ENCODE data around the gene DLGAP4.

DLGAP4 gene

DNA sequence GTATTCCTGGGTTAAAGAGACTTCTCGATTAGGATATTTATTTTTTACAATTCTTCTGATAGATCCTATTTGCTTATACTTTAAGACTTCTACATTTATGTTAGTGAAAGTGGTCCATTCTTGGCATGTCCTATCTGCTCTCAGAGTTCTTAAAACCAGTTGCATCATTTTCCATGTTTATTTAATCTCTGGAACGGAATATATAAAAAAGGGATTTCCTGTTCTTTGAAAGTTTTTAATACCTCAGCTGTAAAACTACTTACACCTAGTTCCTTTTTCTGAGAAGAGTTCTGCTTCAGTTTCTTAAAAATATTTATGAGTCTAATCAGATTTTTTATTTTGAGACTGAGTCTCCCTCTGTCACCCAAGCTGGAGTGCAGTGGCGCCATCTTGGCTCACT, 217.2 kb downstream of the DLGAP4 start:
- no peak for TF ChIP-seq TAF1 (IDR thresholded peaks at IDR 0.05; ENCODE audit: borderline replicate concordance, low read depth, low read length)
- TF ChIP-seq POLR2A (IDR thresholded peaks at IDR 0.05; ENCODE audit: low read depth, low read length) = no peak
- no peak for TF ChIP-seq POLR2AphosphoS5 (IDR thresholded peaks at IDR 0.05; ENCODE audit: low read depth, low read length)
- no peak for DNase-seq (ENCODE audit: insufficient read length)
- no peak for FAIRE-seq

DNA sequence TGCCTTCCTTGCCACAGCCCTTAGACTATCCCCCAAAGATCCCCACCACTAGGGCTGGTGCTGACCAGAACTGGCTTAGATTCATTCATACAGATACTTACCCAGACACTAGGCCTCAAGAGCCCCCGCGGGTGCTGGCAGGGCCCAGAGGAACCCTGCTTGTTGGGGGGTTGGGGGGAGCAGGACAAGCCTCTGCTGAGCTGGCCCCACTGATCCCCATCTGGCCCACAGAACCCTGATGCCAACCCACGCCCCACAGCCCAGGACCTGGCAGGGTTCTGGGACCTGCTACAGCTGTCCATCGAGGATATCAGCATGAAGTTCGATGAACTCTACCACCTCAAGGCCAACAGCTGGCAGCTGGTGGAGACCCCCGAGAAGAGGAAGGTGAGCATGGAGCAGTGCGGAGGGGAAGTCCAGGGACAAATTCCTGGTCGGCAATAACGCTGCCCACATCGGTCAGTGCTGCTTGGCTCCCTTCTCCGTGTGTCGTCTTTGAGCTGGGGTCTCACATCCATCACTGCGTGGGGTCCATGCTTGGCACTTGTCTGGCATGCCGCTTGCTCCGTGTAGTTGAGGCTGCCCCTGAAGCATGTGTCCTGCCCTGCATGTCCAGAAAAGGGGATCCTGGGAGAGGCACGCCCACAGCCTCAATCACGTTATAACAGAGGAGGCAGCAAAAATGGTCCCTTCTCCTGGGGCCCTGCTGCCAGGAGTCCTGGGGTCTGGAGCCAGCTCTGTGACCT, 219.7 kb downstream of the DLGAP4 start:
- FAIRE-seq = no peak
- TF ChIP-seq POLR2AphosphoS5 (IDR thresholded peaks at IDR 0.05; ENCODE audit: low read depth, low read length) = no peak
- no peak for TF ChIP-seq TAF1 (IDR thresholded peaks at IDR 0.05; ENCODE audit: borderline replicate concordance, low read depth, low read length)
- TF ChIP-seq POLR2A (IDR thresholded peaks at IDR 0.05; ENCODE audit: low read depth, low read length) = no peak

DNA sequence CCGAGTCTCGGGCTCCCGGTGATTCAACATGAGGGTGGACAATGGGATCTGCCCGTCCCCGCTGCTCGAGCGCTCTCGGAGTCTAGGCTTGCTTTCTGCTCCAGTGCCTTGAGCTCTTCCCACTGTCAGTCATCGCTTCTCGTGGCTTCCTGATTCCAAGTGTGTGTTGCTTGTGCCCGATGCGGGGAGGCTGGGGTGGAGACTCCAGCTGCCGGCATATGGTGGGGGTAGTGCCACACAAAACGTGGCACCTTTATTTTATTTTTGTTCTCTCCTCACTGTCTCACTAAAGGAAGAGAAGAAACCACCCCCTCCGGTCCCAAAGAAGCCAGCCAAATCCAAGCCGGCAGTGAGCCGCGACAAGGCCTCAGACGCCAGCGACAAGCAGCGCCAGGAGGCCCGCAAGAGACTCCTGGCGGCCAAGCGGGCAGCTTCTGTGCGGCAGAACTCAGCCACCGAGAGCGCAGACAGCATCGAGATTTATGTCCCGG, 220.4 kb downstream of the DLGAP4 start:
- FAIRE-seq = no peak
- no peak for DNase-seq (ENCODE audit: insufficient read length)
- no peak for TF ChIP-seq POLR2A (IDR thresholded peaks at IDR 0.05; ENCODE audit: low read depth, low read length)
- TF ChIP-seq POLR2AphosphoS5 (IDR thresholded peaks at IDR 0.05; ENCODE audit: low read depth, low read length) = no peak
- no peak for TF ChIP-seq TAF1 (IDR thresholded peaks at IDR 0.05; ENCODE audit: borderline replicate concordance, low read depth, low read length)

More for the DNA sequence above, 219.7 kb downstream of the DLGAP4 start:
- no peak for DNase-seq (ENCODE audit: insufficient read length)

DNA sequence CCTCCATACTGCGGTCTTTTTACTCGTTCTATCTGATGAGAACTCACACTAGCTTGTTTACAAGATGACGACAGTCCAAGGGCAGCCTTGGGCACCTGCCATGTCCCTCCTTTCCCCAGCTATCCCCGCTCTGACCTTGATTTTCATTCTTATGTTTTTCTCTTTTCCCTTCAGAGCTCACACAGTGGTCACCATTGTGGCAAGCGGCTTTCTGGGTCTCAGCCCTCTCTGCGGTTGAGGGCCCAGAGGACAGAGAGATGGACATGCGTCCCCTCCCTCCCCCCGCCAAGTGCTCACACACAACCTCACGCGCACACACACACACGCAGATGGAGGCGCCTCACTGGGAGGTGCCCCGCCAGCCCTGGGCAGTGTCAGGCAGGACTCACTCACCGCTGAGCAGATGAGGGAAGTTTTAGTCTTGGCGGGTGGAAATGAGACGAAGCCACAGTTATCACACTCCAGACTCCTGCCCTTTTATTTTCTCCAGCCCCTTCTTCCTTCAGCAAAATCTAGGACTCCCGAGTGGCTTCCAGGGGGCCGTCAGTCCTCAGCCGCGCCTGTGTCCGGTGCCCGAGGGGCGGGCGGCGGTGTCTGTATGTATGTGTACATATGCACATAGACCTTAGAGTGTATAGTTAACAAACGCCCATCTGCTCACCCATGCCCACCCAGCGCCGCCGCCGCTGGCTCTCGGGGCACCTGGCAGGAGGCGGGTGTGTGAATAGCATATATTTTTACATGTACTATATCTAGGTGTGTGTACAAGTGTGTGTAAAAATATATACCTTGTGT, 221.4 kb downstream of the DLGAP4 start:
- no peak for TF ChIP-seq TAF1 (IDR thresholded peaks at IDR 0.05; ENCODE audit: borderline replicate concordance, low read depth, low read length)
- no peak for TF ChIP-seq POLR2AphosphoS5 (IDR thresholded peaks at IDR 0.05; ENCODE audit: low read depth, low read length)
- TF ChIP-seq POLR2A (IDR thresholded peaks at IDR 0.05; ENCODE audit: low read depth, low read length) = no peak
- no peak for DNase-seq (ENCODE audit: insufficient read length)
- no peak for FAIRE-seq

DNA sequence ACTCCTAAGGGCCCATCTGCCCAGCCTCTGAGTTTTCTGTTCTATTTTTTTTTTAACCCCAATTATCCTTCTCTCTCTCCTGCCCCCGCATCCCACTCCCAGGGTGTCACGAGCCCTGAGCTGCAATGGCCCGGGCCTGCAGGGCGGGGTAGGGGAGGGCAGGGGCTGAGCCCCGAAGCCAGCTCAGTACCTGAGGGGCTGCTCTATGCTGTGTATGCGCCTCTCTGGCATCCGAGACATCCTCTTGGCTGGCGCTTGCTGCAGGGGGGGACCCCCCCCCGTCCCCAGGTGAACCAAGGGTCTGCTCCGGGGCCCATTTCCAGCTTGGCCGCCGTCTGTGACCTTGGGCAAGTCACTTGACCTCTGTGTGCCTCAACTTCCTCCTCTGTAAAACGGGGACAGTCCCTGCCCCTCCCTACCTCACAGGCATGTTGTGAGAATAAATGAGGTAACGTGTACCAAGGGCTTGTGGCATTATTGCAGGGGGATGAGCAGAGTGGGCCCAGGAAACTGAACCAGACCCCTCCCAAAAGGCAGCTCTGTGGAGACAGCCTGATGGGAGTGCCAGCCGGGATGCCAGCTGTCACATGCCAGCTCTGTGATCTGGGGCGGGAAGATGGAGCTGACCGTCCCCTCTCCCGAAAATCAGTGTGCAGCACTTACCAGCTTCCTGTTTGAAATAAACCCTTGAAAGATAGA, 222.2 kb downstream of the DLGAP4 start:
- DNase-seq (ENCODE audit: insufficient read length) (no peak), FAIRE-seq (no peak)
- TF ChIP-seq POLR2AphosphoS5 (IDR thresholded peaks at IDR 0.05; ENCODE audit: low read depth, low read length) = no peak

DNA sequence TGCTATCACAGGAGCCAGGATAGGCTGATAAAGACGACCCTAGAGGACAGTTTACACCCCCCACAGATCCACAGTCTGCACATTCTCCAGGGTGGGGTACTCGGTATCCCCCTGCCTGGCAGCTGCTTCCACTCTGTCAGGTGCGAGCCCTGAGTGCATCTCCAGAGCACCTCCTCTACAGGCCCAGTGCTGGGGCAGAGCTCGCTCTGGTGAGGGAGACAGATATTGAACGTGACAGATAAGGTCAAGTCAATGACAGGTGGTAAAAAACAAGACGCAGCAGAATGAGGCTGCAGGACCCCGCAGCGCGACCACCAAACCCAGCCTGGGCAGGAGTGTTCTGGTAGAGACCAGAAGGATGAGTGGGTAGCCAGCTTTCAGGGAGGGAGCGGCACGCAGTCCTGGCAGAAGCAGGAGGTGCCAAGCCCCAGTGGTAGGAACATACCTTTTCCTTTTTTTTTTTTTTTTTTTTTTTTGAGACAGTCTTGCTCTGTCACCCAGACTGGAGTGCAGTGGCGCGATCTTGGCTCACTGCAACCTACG, 222.8 kb downstream of the DLGAP4 start:
- FAIRE-seq = no peak
- no peak for DNase-seq (ENCODE audit: insufficient read length)
- TF ChIP-seq TAF1 (IDR thresholded peaks at IDR 0.05; ENCODE audit: borderline replicate concordance, low read depth, low read length) (no peak), POLR2A (IDR thresholded peaks at IDR 0.05; ENCODE audit: low read depth, low read length) (no peak), POLR2AphosphoS5 (IDR thresholded peaks at IDR 0.05; ENCODE audit: low read depth, low read length) (no peak)

DNA sequence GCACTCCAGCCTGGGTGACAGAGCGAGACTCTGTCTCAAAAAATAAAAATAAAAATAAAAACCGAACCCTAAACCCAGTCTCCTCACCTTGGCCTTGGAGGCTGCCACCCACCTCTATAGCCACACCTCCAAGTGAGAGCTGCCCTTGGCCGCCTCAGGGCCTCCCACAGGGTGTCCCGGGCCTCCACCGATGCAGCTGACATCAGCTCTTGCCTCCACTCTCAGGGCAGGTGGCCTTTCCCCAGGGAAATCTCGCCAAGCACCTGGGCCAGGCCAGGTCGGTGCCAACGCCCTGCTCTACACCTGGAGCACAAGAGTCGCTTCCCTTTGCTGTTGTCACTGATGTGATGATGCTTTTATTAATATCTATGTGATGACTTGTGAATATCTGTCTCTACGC, 226.2 kb downstream of the DLGAP4 start:
- no peak for DNase-seq (ENCODE audit: insufficient read length)
- no peak for TF ChIP-seq POLR2A (IDR thresholded peaks at IDR 0.05; ENCODE audit: low read depth, low read length)
- no peak for TF ChIP-seq TAF1 (IDR thresholded peaks at IDR 0.05; ENCODE audit: borderline replicate concordance, low read depth, low read length)
- TF ChIP-seq POLR2AphosphoS5 (IDR thresholded peaks at IDR 0.05; ENCODE audit: low read depth, low read length) = no peak
- FAIRE-seq = no peak

DNA sequence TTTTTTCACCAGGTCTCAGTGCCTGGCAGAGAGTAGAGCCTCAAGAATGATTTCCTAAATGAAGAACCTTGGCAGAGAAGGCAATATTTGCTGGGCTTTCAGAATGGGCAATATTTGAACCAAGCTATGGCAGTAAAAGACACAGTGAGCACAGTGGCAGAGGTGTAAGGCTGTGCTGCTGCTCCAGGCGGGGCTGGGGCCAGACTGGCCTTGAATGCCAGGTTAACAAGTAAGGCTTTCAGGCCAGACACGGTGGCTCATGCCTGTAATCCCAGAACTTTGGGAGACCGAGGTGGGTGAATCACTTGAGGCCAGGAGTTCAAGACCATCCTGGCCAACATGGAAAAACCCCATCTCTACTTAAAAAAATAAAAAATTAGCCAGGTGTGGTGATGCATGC, 226.7 kb downstream of the DLGAP4 start:
- FAIRE-seq (no peak), DNase-seq (ENCODE audit: insufficient read length) (no peak)
- TF ChIP-seq TAF1 (IDR thresholded peaks at IDR 0.05; ENCODE audit: borderline replicate concordance, low read depth, low read length) (no peak), POLR2A (IDR thresholded peaks at IDR 0.05; ENCODE audit: low read depth, low read length) (no peak)

DNA sequence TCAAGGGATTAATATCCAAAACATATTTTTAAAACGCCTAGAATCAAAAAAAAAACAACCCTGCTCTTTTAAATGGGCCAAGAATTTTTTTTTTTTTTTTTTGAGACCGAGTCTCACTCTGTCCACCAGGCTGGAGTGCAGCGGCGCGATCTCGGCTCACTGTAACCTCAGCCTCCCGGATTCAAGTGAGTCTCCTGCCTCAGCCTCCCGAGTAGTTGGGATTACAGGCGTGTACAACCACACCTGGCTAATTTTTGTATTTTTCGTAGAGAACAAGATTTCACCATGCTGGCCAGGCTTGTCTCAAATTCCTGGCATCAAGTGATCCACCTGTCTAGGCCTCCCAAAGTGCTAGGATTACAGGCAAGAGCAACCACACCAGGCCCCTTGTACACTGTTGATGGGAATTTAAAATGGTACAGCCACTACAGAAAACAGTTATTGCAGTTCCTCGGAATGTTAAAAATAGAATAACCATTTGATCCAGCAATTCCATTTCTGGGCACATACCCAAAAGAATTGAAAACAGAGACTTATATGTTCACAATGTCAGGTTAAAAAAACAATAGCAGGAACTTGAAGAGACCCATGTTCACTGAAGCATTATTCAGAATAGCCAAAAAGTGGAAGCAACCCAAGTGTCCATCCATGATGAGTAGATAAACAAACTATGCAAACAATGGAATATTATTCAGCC, 232.0 kb downstream of the DLGAP4 start:
- TF ChIP-seq TAF1 (IDR thresholded peaks at IDR 0.05; ENCODE audit: borderline replicate concordance, low read depth, low read length) (no peak), POLR2AphosphoS5 (IDR thresholded peaks at IDR 0.05; ENCODE audit: low read depth, low read length) (no peak), POLR2A (IDR thresholded peaks at IDR 0.05; ENCODE audit: low read depth, low read length) (no peak)
- no peak for FAIRE-seq
- no peak for DNase-seq (ENCODE audit: insufficient read length)

DNA sequence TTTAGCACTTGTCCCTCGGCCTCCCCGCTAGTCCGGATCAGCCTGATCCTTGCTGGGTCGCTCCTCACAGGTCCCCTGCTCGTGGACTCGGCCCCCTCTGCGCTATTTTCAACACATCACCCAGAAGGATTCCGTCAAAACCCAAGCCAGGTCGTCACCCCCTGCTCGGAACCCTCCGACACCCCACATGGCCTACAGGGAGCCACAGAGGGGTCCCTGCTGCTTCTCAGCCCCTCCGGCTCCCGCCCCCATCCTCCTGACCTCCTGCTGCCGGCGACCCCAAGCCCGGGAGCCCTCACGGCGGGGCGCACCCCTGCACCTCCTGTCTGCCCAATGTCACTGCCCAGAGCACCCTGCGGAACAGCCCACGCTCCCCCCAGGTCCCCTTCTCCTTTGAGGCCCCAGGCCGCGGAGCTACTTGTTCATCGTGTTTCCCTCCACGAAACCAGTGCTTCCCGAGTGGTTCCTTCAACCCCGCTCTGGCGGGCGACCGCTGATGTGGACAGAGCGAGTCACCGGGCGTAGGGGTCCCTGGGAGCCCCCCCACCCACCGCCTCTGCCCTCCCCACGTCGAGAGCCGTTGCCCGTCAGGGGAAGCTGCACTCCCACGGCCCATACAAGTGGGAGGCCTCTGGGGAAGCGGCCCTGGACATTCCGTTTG, 234.5 kb downstream of the DLGAP4 start:
- TF ChIP-seq POLR2AphosphoS5 (IDR thresholded peaks at IDR 0.05; ENCODE audit: low read depth, low read length) (no peak), POLR2A (IDR thresholded peaks at IDR 0.05; ENCODE audit: low read depth, low read length) (no peak), TAF1 (IDR thresholded peaks at IDR 0.05; ENCODE audit: borderline replicate concordance, low read depth, low read length) (no peak)
- FAIRE-seq (no peak), DNase-seq (ENCODE audit: insufficient read length) (no peak)
